ENCODE results near the gene MRC1.

- TF ChIP-seq, protein P1, sequence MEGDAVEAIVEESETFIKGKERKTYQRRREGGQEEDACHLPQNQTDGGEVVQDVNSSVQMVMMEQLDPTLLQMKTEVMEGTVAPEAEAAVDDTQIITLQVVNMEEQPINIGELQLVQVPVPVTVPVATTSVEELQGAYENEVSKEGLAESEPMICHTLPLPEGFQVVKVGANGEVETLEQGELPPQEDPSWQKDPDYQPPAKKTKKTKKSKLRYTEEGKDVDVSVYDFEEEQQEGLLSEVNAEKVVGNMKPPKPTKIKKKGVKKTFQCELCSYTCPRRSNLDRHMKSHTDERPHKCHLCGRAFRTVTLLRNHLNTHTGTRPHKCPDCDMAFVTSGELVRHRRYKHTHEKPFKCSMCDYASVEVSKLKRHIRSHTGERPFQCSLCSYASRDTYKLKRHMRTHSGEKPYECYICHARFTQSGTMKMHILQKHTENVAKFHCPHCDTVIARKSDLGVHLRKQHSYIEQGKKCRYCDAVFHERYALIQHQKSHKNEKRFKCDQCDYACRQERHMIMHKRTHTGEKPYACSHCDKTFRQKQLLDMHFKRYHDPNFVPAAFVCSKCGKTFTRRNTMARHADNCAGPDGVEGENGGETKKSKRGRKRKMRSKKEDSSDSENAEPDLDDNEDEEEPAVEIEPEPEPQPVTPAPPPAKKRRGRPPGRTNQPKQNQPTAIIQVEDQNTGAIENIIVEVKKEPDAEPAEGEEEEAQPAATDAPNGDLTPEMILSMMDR (IDR thresholded peaks at IDR 0.05; ENCODE audit: low read depth, low read length) = no peak
- no peak for TF ChIP-seq POLR2A (IDR thresholded peaks at IDR 0.05; ENCODE audit: extremely low read depth, insufficient read length)
- no peak for TF ChIP-seq MAX (IDR thresholded peaks at IDR 0.05; ENCODE audit: low read depth, low read length)
- no peak for TF ChIP-seq MYC (IDR thresholded peaks at IDR 0.05; ENCODE audit: low read depth, low read length)
Observed at GRCh38 chr10:17792991-17793390, 16.2 kb upstream of the MRC1 start.

Data from NB4 (cell line).